Measurements from ENCODE around the gene ZC3H7A. TPM values are rescaled to one million over a fixed set of nuclear protein-coding genes. Genes with fewer than 3 reads are reported as not detected.

ZC3H7A gene
- total and polyA plus RNA-seq, 2 of the 13 experiments (the other 11 are each of a cell fraction or from before 2014, with no cell fraction given), result 29.2 to 36.8 TPM

GRCh38 chr16:11742536-11743307, 54.3 kb downstream of the ZC3H7A start, which contains the start of gene TXNDC11 (continued):
- TF ChIP-seq ZBED4 (CRISPR knock-in tag; IDR thresholded peaks at IDR 0.05; ENCODE audit: borderline replicate concordance) (peak; percentile 100), ZNF264 (CRISPR knock-in tag; IDR thresholded peaks at IDR 0.05) (peak; percentile 93), ZFAT (CRISPR knock-in tag; conservative IDR thresholded peaks at IDR 0.05) (no peak), ZNF713 (CRISPR knock-in tag; IDR thresholded peaks at IDR 0.05) (peak; percentile 91), FOXP1 (IDR thresholded peaks at IDR 0.05) (no peak), FOXP1 (CRISPR knock-in tag; IDR thresholded peaks at IDR 0.05) (peak; percentile 55), ATRX (CRISPR knock-in tag; IDR thresholded peaks at IDR 0.05; ENCODE audit: borderline replicate concordance) (no peak), CENPT (CRISPR knock-in tag; IDR thresholded peaks at IDR 0.05; ENCODE audit: low read depth) (peak; percentile 98), KDM1A (CRISPR knock-in tag; IDR thresholded peaks at IDR 0.05) (no peak), ZNF766 (CRISPR knock-in tag; IDR thresholded peaks at IDR 0.05; ENCODE audit: borderline replicate concordance) (peak; percentile 71), BRCA1 (CRISPR knock-in tag; IDR thresholded peaks at IDR 0.05) (0 out of 2 replicates have a peak, but pooled peaks have one; percentile 3), ATAD3A (CRISPR knock-in tag; IDR thresholded peaks at IDR 0.05) (no peak), NR2F2 (IDR thresholded peaks at IDR 0.05; ENCODE audit: borderline replicate concordance, low read depth) (peak; percentile 16; the same call in 1 of the 2 replicates), TGIF2 (CRISPR knock-in tag; IDR thresholded peaks at IDR 0.05) (peak; percentile 2; the same call in 1 of the 2 replicates), ELK4 (CRISPR knock-in tag; IDR thresholded peaks at IDR 0.05; ENCODE audit: borderline replicate concordance) (no peak), LRRFIP1 (CRISPR knock-in tag; conservative IDR thresholded peaks at IDR 0.05) (no peak), ZNF770 (CRISPR knock-in tag; IDR thresholded peaks at IDR 0.05) (peak; percentile 78), IRF1 (CRISPR knock-in tag; IDR thresholded peaks at IDR 0.05; ENCODE audit: low read depth) (peak; percentile 86; the same call in 1 of the 2 replicates), FOXA1 (IDR thresholded peaks at IDR 0.05) (no peak), FOXA1 (CRISPR knock-in tag; IDR thresholded peaks at IDR 0.05) (peak; percentile 58), MEF2D (CRISPR knock-in tag; IDR thresholded peaks at IDR 0.05) (peak; percentile 91)

Data from HepG2 (cell line).